ENCODE measurements around the gene ID1. TPM values are rescaled to one million over a fixed set of nuclear protein-coding genes. Genes with fewer than 3 reads are reported as not detected.
"Not testable (repeated sequence)": the region's sequence is repeated elsewhere in the genome, so short reads cannot be mapped to it uniquely, and the experiment has no call there.

The ID1 gene
- total RNA-seq, 4 donors from 2014 or later, result 422 to 839 (median 555) TPM

GRCh38 chr20:31615416-31615815, 10.3 kb downstream of the ID1 start:
- no peak for DNase-seq
- WGBS, 2 donors, result 88 to 92% methylated on average over 8 of the region's 8 CpGs
- no peak for TF ChIP-seq POLR2A (IDR thresholded peaks at IDR 0.05)
- TF ChIP-seq, protein P1, sequence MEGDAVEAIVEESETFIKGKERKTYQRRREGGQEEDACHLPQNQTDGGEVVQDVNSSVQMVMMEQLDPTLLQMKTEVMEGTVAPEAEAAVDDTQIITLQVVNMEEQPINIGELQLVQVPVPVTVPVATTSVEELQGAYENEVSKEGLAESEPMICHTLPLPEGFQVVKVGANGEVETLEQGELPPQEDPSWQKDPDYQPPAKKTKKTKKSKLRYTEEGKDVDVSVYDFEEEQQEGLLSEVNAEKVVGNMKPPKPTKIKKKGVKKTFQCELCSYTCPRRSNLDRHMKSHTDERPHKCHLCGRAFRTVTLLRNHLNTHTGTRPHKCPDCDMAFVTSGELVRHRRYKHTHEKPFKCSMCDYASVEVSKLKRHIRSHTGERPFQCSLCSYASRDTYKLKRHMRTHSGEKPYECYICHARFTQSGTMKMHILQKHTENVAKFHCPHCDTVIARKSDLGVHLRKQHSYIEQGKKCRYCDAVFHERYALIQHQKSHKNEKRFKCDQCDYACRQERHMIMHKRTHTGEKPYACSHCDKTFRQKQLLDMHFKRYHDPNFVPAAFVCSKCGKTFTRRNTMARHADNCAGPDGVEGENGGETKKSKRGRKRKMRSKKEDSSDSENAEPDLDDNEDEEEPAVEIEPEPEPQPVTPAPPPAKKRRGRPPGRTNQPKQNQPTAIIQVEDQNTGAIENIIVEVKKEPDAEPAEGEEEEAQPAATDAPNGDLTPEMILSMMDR (IDR thresholded peaks at IDR 0.05), result no peak
- Histone ChIP-seq H3K27ac (no peak overlapping the region), H3K27me3 (no peaks in the 10 kb centered on the region), H3K36me3 (no peaks in the 10 kb centered on the region), H3K4me3 (no peak overlapping the region), H3K4me1 (peaks cover 6 to 30% (median 17%) of the 10 kb centered on the region in 3 donors), H3K9me3 (no peaks in the 10 kb centered on the region)
- intact Hi-C loops (cut with DNase I), result no loop called here

DNA sequence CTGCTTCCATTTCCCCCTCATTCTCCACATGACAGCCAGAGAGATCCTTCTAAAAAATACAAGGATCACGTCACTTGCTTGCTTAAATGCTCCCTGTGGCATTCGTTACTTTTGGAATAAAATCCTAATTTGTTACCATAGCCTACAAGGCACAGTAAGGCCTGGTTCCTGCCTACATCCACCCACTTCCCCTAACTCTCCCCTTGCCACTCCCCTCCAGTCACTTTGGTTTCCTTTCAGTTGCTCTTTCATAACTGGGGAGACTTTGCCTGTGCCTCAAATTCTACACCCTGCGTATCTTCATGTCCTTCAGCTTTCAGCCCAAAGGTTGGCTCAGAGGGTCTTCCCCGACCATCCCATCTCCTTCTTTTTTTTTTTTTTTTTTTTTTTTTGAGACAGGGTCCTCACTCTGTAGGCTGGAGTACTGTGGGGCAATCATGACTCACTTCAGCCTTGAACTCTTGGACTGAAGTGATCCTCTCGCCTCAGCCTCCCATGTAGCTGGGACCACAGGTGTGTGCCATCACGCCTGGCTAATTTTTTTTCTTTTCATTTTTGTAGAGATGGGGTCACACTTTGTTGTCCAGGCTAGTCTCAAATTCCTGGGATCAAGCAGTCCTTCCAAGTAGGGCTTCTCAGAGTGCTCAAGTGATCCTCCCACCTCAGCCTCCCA, 12.5 kb downstream of the ID1 start:
- intact Hi-C loops (cut with DNase I), result no loop called here
- Histone ChIP-seq H3K4me3 (no peak overlapping the region), H3K4me1 (peaks cover 1 to 18% (median 2%) of the 10 kb centered on the region in 3 donors), H3K27ac (no peak overlapping the region), H3K9me3 (no peaks in the 10 kb centered on the region), H3K27me3 (no peaks in the 10 kb centered on the region), H3K36me3 (no peaks in the 10 kb centered on the region)
- WGBS, 2 donors, result 66 to 67% methylated on average over 5 to 6 of the region's 6 CpGs
- DNase-seq, result no peak
- TF ChIP-seq POLR2A (IDR thresholded peaks at IDR 0.05), result no peak
- TF ChIP-seq, protein P1 (IDR thresholded peaks at IDR 0.05), result no peak

GRCh38 chr20:31620246-31620645, 15.2 kb downstream of the ID1 start:
- intact Hi-C loops (cut with DNase I), result no loop called here
- Histone ChIP-seq H3K4me1 (peaks cover 0 to 24% (median 0%) of the 10 kb centered on the region in 3 donors), H3K27me3 (no peaks in the 10 kb centered on the region), H3K27ac (no peak overlapping the region), H3K9me3 (no peaks in the 10 kb centered on the region), H3K36me3 (no peaks in the 10 kb centered on the region), H3K4me3 (no peak overlapping the region)
- TF ChIP-seq, protein P1 (IDR thresholded peaks at IDR 0.05), result no peak
- TF ChIP-seq POLR2A (IDR thresholded peaks at IDR 0.05), result no peak
- no peak for DNase-seq
- 84 to 87% methylated on average over 3 of the region's 3 CpGs for WGBS, 2 donors

DNA sequence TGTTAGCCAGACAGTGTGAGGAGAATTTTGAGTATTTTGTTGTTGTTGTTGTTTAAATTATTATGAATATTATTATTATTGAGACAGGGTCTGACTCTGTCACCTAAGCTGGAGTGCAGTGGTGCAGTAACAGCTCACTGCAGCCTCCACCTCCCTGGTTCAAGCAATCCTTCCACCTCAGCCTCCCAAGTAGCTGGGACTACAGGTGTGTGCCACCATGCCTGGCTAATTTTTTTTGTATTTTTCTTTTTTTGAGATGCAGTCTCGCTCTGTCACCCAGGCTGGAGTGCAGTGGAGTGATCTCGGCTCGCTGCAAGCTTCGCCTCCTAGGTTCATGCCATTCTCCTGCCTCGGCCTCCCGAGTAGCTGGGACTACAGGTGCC, 18.0 kb downstream of the ID1 start:
- peak overlapping the region in 2 of 4 donors; percentile 40 to 44 for H3K27ac ChIP-seq
- H3K36me3 ChIP-seq; DNase-seq; intact Hi-C loops (cut with DNase I); H3K4me3 ChIP-seq; H3K27me3 ChIP-seq; H3K9me3 ChIP-seq: not testable (repeated sequence)
- peaks cover 0 to 24% (median 0%) of the 10 kb centered on the region in 3 donors for H3K4me1 ChIP-seq
- 96% methylated on average over 6 of the region's 6 CpGs for WGBS, 2 donors

DNA sequence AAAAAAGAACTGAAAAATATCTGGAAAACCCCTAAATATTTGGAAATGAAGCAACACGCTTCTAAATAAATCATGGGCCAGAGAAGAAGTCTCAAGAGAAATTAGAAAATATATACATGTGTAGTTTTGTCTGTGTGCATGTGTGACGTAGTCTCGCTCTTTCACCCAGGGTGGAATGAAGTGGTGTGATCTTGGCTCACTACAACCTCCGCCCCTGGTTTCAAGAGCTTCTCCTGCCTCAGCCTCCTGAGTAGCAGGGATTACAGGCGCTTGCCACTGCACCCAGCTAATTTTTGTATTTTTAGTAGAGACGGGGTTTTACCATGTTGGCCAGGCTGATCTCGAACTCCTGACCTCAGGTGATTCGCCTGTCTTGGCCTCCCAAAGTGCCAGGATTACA, 21.4 kb downstream of the ID1 start:
- H3K4me3 ChIP-seq; H3K27me3 ChIP-seq; H3K9me3 ChIP-seq; intact Hi-C loops (cut with DNase I); H3K36me3 ChIP-seq; H3K27ac ChIP-seq; DNase-seq: not testable (repeated sequence)
- WGBS, 2 donors, result 71 to 72% methylated on average over 8 of the region's 8 CpGs
- H3K4me1 ChIP-seq, result peaks cover 0 to 24% (median 0%) of the 10 kb centered on the region in 3 donors

GRCh38 chr20:31628057-31628456, 23.0 kb downstream of the ID1 start:
- H3K9me3 ChIP-seq; H3K4me3 ChIP-seq; H3K27ac ChIP-seq; H3K36me3 ChIP-seq; H3K4me1 ChIP-seq; DNase-seq; intact Hi-C loops (cut with DNase I); H3K27me3 ChIP-seq: not testable (repeated sequence)
- 64 to 81% methylated on average over 2 of the region's 2 CpGs for WGBS, 2 donors
